ENCODE data around the gene PFDN5.

The PFDN5 gene

DNA sequence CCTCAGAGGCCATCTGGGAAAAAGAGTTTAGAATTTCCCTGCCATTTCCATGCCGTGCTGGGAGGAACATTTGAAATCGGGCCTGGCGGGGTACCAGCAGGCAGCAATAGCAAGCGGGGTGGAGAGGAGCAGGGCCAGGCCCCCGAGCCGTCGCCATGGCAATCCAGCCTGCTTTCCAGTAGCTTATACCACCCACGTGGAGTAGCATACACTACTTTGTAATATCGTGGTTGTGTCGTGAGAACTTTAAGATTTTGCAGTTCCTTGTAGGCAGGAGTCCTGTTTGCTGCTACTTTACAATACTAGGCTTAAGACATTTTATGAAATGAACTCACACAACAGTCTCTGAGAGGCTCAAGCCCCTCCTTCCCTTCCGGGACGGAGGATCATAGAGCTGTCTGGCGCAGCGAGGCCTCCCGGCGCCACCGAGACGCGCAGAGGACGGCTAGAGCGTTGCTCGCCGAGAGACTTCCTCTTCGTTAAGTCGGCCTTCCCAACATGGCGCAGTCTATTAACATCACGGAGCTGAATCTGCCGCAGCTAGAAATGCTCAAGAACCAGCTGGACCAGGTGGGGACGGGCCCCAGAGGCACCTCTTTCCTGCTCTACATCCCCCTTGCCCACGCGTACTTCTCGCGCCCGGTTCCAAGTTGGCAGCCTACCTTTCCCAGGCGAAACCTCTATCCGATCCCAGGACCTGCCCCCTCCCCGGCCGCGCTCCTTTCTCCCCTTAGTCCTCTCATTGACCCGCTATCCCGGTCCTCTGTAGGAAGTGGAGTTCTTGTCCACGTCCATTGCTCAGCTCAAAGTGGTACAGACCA, at the start of gene PFDN5:
Gene PFDN5, plus strand, starts transcription at position 473 of the 821 bp plus-strand sequence. Its CDS starts 26 bp downstream, at position 499.
- Histone ChIP-seq H3K36me3 (replicated peaks; ENCODE audit: insufficient read depth, low read length) (no peaks in the 10 kb centered on the region; the same call in 1 of the 2 replicates), H3K4me3 (ENCODE audit: low read length) (peak within 1 kb of the TSS; percentile 99), H3K4me2 (ENCODE audit: low read depth, low read length) (peak within 1 kb of the TSS; percentile 79), H3K9me2 (replicated peaks; ENCODE audit: insufficient read depth, low read length) (no peaks in the 10 kb centered on the region), H2AFZ (ENCODE audit: low read length) (peak within 1 kb of the TSS; percentile 97), H3K27ac (ENCODE audit: low read length) (peak within 1 kb of the TSS; percentile 57; the same call in 1 of the 2 replicates), H4K20me1 (ENCODE audit: insufficient read depth, low read length) (no peaks in the 10 kb centered on the region), H3K9ac (ENCODE audit: low read length) (peak within 1 kb of the TSS; percentile 83), H3K27me3 (replicated peaks; ENCODE audit: insufficient read depth, low read length) (no peaks in the 10 kb centered on the region), H3K9me3 (replicated peaks; ENCODE audit: insufficient read depth, low read length) (no peaks in the 10 kb centered on the region), H3K79me2 (ENCODE audit: low read length) (peaks cover 42% of the 10 kb centered on the region), H3F3A (ENCODE audit: insufficient read depth, low read length) (peaks cover 35% of the 10 kb centered on the region), H3K4me1 (ENCODE audit: low read length) (peaks cover 15% of the 10 kb centered on the region)
- TF ChIP-seq EZH2phosphoT487 (IDR thresholded peaks at IDR 0.05; ENCODE audit: low read length) = no peak
- no peak for TF ChIP-seq CTCF (IDR thresholded peaks at IDR 0.05; ENCODE audit: low read length)
- no peak for TF ChIP-seq EZH2 (optimal IDR thresholded peaks at IDR 0.05; ENCODE audit: low read depth, low read length)
- DNase-seq = peak; percentile 88

GRCh38 chr12:53251477-53252348, 43.6 kb upstream of the PFDN5 start:
- DNase-seq = peak; percentile 84
- no peaks in the 10 kb centered on the region for H3K27me3 ChIP-seq (replicated peaks; ENCODE audit: insufficient read depth, low read length)
- no peak for TF ChIP-seq EZH2 (optimal IDR thresholded peaks at IDR 0.05; ENCODE audit: low read depth, low read length)
- TF ChIP-seq CTCF (IDR thresholded peaks at IDR 0.05; ENCODE audit: low read length) = peak; percentile 61

GRCh38 chr12:53252349-53252916, 42.9 kb upstream of the PFDN5 start:
- Histone ChIP-seq H2AFZ (ENCODE audit: low read length) (peak overlapping the region; percentile 90), H3K27me3 (replicated peaks; ENCODE audit: insufficient read depth, low read length) (no peaks in the 10 kb centered on the region), H3K4me3 (ENCODE audit: low read length) (peak overlapping the region; percentile 89), H3K4me1 (ENCODE audit: low read length) (peaks cover 12% of the 10 kb centered on the region), H3F3A (ENCODE audit: insufficient read depth, low read length) (no peaks in the 10 kb centered on the region; the same call in 1 of the 2 replicates), H3K36me3 (replicated peaks; ENCODE audit: insufficient read depth, low read length) (no peaks in the 10 kb centered on the region), H3K27ac (ENCODE audit: low read length) (peak overlapping the region; percentile 36; the same call in 1 of the 2 replicates), H3K4me2 (ENCODE audit: low read depth, low read length) (peak overlapping the region; percentile 84), H3K9me3 (replicated peaks; ENCODE audit: insufficient read depth, low read length) (no peaks in the 10 kb centered on the region), H3K9me2 (replicated peaks; ENCODE audit: insufficient read depth, low read length) (no peaks in the 10 kb centered on the region), H3K9ac (ENCODE audit: low read length) (peak overlapping the region; percentile 70), H3K79me2 (ENCODE audit: low read length) (peaks cover 22% of the 10 kb centered on the region), H4K20me1 (ENCODE audit: insufficient read depth, low read length) (no peaks in the 10 kb centered on the region)
- DNase-seq = no peak
- TF ChIP-seq EZH2 (optimal IDR thresholded peaks at IDR 0.05; ENCODE audit: low read depth, low read length) (no peak), CTCF (IDR thresholded peaks at IDR 0.05; ENCODE audit: low read length) (no peak), EZH2phosphoT487 (IDR thresholded peaks at IDR 0.05; ENCODE audit: low read length) (no peak)

More at GRCh38 chr12:53251477-53252348, 43.6 kb upstream of the PFDN5 start:
- Histone ChIP-seq H2AFZ (ENCODE audit: low read length) (peak overlapping the region; percentile 98), H3K4me1 (ENCODE audit: low read length) (peaks cover 12% of the 10 kb centered on the region), H4K20me1 (ENCODE audit: insufficient read depth, low read length) (no peaks in the 10 kb centered on the region), H3K4me2 (ENCODE audit: low read depth, low read length) (peak overlapping the region; percentile 99), H3K9me2 (replicated peaks; ENCODE audit: insufficient read depth, low read length) (no peaks in the 10 kb centered on the region), H3K79me2 (ENCODE audit: low read length) (peaks cover 22% of the 10 kb centered on the region), H3K36me3 (replicated peaks; ENCODE audit: insufficient read depth, low read length) (no peaks in the 10 kb centered on the region), H3F3A (ENCODE audit: insufficient read depth, low read length) (no peaks in the 10 kb centered on the region; the same call in 1 of the 2 replicates), H3K9me3 (replicated peaks; ENCODE audit: insufficient read depth, low read length) (no peaks in the 10 kb centered on the region), H3K9ac (ENCODE audit: low read length) (peak overlapping the region; percentile 70), H3K4me3 (ENCODE audit: low read length) (peak overlapping the region; percentile 89), H3K27ac (ENCODE audit: low read length) (peak overlapping the region; percentile 36; the same call in 1 of the 2 replicates)
